ENCODE data around the gene PLS1.

DNA sequence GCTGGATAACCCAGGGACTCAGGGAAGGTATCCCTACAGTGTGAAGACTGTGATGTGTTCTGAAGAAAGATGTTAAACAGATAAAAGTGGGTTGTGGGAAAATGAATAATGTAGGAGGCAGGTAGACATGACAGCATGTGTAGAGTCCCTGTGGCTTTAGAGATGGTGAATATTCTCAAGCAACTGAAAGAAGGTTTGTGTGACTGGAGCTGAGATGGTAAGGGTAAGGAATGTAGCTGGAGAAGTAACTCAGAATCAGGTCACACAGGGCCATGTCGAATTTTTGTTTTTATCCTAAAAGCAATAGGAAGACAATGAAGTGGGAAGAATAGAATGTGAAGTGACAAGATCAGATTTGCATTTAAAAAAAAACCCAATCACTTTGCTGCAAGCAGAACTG is 73.9 kb downstream of the PLS1 start:
- TF ChIP-seq, protein P1, sequence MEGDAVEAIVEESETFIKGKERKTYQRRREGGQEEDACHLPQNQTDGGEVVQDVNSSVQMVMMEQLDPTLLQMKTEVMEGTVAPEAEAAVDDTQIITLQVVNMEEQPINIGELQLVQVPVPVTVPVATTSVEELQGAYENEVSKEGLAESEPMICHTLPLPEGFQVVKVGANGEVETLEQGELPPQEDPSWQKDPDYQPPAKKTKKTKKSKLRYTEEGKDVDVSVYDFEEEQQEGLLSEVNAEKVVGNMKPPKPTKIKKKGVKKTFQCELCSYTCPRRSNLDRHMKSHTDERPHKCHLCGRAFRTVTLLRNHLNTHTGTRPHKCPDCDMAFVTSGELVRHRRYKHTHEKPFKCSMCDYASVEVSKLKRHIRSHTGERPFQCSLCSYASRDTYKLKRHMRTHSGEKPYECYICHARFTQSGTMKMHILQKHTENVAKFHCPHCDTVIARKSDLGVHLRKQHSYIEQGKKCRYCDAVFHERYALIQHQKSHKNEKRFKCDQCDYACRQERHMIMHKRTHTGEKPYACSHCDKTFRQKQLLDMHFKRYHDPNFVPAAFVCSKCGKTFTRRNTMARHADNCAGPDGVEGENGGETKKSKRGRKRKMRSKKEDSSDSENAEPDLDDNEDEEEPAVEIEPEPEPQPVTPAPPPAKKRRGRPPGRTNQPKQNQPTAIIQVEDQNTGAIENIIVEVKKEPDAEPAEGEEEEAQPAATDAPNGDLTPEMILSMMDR (IDR thresholded peaks at IDR 0.05) = no peak
- TF ChIP-seq EZH2 (IDR thresholded peaks at IDR 0.05) = no peak

All from neural progenitor cell (in vitro differentiated cells).